Prostate gland (tissue), 2 donors: ENCODE measurements around the gene CUTC.

Source experiments
- CTCF ChIP-seq, 4 experiments: fragments of 200-600 bp in 2 of 4; fragments of 450-650 bp in 2 of 4; sonication (generic) in 2 of 4; IDR thresholded peaks; 1 replicate in 3 of 4; 2 replicates in 1 of 4; pipeline ENCODE4 v1.5.1; 2016 to 2019; ENCODE audit warnings: antibody characterized with exemption in 4 of 4, mild to moderate bottlenecking in 2 of 4, moderate library complexity in 2 of 4
- POLR2A ChIP-seq: fragments of 450-650 bp; IDR thresholded peaks from one replicate; pipeline ENCODE4 v1.6.1; 2016; ENCODE audit warnings: antibody characterized with exemption, mild to moderate bottlenecking

GRCh38 chr10:99793819-99794218, 61.8 kb downstream of the CUTC start:
- no peak for TF ChIP-seq CTCF (IDR thresholded peaks at IDR 0.05)
- TF ChIP-seq POLR2A, result no peak
